NCI-H1417 (cell line): ENCODE data around the gene GRID2.

Source experiments
- DNase-seq, 3 experiments: peaks; one replicate each; lab custom pipeline; 2025; lab: John Stamatoyannopoulos, UW

GRID2 gene

GRCh38 chr4:92714640-92715039 lies 410.9 kb downstream of the GRID2 start:
- no peak for DNase-seq

DNA sequence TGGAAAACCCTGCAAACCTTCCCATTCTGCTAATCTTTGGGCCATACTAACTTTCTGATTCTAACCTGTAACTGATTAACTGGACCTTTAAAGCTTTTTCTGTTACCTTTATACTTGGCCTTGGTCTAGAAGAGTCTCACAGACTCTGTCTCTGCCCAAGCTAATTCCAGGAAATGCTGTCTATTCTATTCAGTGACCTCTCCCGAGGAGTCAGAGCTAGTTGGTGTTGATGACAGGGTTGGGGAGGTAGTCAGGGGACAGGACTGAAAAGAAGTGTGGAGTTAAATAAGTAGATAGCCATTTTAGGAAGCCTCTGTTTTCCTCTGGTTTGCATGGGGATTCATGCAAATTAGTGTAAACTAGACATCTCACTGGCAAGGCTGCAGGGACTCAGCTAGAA lies 429.5 kb downstream of the GRID2 start:
- DNase-seq, result no peak

- no peak for DNase-seq
Measured at GRCh38 chr4:92735025-92735665, 431.4 kb downstream of the GRID2 start.

- no peak for DNase-seq
Measured at GRCh38 chr4:92760433-92760832, 456.7 kb downstream of the GRID2 start.

GRCh38 chr4:92776080-92776479 lies 472.3 kb downstream of the GRID2 start:
- DNase-seq, result no peak

DNA sequence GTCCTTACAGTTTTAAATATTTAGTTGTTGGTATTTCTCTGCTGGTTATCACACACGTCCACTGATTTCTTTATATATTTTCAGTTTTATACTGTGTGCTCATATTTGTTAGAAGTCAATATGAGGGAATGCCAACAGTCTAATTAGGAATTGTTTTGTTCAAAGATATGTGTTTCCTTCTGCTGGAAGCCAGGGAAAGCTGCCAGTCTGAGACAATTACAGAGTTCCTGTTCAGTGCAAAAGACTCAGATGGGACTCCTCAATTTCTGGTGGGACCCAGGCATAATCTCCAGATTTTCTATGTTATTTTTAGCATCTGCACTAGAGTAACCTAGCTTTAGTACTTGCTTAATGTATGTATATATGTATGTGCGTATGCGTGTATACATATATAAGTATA lies 486.0 kb downstream of the GRID2 start:
- DNase-seq, result no peak

GRCh38 chr4:92791871-92792440 lies 488.2 kb downstream of the GRID2 start:
- peak in 1 of 3 experiments; percentile 14 for DNase-seq

DNA sequence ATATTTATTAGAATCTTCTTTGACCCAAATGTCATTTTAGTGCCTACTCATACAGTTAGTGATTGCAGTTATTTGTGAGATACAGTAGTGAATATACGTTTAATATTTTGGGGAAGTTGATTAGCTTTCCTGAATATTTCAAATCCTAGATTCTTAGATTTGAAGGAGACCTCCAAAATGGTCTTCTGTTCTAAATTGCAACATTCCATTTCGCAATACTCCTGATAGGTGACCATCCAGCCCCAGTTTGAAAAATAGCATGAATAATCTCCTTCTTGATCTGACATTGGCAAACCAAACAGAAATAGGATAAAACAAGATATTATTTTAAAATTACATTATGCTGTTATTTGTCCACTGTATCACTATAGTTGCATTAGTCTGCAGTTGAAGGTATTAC lies 505.6 kb downstream of the GRID2 start:
- no peak for DNase-seq

DNA sequence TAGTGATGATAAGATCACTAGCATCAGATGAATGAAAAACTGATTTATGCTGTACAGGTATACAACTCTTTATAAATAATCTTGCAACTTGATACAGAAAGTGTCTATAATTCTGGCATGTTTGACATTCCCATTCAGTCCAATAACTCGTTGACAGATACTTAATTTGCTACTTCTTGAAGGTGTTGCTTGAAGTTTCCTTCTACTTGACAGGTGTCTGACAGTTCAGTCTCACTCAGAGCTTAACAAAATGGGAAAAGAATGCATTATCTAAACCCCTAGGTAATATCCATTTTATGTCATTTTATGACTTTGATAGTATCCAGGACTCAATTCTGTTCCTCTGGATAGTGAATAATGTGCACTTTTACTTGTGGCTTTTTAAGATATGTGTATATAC lies 508.9 kb downstream of the GRID2 start:
- DNase-seq, result no peak

DNA sequence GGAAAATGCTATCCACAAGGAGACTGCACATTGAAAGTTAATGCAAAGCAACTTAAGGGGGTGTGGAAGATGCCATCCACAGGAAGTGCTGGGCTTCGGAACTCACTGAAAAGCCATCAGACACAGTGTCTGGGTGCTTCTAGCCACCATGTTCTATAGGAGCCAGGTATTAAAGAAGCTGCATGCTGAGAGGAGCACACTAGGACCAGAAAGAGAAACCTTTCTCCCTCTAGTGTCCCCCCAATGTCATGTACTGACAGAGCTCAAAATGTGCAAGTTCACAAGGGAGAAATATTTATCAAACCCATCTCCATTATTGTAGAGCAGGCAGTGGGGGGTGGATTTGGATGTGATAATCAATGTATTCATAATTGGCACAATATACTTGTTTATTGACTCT lies 510.9 kb downstream of the GRID2 start:
- DNase-seq, result no peak

DNA sequence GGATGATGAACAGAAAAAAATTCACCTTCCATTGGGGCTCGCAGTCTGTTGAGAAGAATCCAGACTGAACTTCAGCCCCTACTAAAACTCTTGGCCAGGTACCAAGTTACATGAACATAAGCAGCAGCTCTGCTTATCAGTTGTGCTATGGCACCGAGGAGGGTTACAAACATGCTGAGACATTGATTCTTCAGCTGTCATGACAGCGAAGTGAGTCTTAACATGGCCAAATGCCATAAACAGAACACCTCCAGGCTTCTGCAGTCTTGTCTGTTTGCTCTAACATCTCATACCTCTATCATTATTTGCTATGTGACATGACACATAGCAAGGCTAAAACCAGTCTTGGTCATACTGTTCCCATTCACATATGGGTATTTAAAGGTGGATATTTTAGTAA lies 521.5 kb downstream of the GRID2 start:
- DNase-seq, result no peak

- DNase-seq, result peak in 1 of 3 experiments; percentile 42
Measured at GRCh38 chr4:92825791-92826190, 522.0 kb downstream of the GRID2 start.

DNA sequence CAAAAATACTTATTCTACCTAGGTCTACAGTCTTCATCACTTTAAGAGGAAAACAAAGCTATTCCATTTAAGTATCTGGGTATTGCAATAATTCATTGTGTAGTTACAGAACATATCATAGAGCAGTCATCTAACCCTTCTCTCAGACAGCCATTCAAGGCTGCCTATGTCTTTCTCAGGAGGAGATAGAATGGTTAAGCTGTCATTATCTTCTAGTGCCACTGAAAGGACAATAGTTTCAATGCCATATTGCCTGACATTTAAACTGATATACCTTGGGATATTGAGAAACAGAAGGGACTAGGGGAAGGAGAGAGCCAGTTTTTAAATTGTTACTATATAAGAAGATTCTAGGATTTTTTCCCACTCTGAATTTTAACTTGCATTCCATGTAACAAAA lies 527.0 kb downstream of the GRID2 start:
- no peak for DNase-seq

DNA sequence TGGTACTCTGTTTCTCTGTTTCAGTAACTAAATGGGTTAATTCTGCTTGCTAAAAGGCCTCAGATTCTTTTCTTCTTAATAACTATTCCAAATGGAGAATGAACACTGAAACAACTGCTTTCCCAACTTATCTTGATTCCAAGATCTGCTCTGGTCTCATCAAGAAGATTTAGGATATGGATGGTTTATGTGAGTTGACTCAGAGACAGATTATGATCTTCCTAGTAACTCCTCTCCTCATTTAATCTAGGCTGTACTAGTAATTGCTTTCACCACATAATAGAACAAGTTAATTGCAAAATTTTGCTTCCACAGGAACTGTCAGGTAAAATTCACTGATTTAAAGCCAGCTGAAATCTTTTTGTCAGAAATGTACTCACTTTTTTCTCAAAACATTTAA lies 537.1 kb downstream of the GRID2 start:
- no peak for DNase-seq

DNA sequence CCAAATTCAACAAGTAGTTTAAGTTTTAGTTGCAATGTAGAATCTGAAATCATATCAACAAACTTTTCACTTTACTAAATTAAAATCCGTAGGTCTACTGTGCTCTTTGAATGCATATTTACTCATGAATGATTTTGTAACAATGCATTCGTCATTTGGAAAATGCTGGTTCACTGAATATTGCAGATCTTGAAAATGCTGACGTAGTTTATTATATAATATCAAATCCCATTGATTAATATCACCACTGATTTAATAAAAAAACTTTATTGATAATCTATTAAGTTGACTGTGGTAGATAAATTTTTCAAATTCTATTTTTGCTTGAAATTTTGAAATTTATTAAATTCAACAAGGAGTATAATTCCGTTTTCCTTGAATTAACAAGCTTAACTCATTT lies 540.0 kb downstream of the GRID2 start:
- DNase-seq, result no peak

- no peak for DNase-seq
Measured at GRCh38 chr4:92847026-92847425, 543.3 kb downstream of the GRID2 start.

GRCh38 chr4:92862509-92862908 lies 558.7 kb downstream of the GRID2 start:
- no peak for DNase-seq

DNA sequence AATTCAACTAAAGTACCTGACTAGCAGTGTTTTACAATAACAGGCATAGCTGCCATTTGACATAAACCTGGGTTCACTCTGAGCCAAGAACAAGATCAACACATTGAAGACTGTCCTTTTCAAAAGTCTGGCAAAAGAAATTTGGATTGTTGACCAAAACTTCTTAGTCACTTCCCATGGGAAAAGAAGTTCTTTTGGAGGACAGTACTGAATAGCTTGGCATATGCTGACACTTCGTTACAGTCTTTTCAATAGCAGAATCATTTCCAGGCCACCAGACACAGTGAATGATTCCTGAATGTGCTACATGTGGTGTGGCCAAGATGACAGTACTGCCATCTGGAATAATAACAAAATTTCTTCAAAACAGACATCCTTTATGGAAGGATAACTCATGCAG lies 560.3 kb downstream of the GRID2 start:
- no peak for DNase-seq

DNA sequence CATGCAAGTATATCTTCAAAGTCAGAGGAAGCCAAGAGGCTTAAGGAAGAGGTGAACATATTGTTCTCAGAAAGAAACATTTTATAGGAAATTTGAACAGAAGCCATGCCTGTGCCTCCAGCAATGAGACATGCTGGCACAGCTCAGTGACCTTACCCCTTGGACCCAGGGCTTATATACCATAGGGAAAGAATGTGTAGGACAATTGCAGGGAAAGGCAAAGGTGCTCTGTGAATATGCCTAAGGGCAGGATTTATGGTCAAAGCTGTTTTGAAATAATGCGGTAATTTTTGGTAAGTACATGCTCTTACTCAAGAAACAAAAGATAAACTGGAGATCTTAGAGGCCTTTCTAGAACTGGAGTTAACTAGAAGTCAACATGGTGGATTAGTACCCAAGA lies 568.8 kb downstream of the GRID2 start:
- no peak for DNase-seq

DNA sequence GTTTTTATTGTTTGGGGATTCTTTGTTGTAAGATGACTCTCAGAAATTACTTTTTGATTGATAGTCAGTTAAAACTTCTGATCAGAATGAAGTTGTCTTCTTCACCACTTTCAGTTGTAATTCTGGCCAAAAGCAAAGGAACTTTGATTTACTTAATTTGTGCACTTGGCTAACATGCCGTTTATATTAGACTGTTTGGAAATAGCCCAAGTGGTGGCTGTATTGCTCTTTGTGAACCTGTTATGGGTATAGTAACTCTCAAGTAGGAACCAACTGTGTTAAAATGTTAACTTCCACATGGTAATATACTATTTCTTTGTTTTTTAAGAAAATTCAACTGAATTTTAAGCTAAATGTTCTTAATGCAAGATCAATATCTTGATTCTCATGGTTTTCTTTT lies 581.9 kb downstream of the GRID2 start:
- DNase-seq, result no peak

- DNase-seq, result no peak
Measured at GRCh38 chr4:92952426-92952825, 648.7 kb downstream of the GRID2 start.

- no peak for DNase-seq
Measured at GRCh38 chr4:92952897-92953296, 649.1 kb downstream of the GRID2 start.

DNA sequence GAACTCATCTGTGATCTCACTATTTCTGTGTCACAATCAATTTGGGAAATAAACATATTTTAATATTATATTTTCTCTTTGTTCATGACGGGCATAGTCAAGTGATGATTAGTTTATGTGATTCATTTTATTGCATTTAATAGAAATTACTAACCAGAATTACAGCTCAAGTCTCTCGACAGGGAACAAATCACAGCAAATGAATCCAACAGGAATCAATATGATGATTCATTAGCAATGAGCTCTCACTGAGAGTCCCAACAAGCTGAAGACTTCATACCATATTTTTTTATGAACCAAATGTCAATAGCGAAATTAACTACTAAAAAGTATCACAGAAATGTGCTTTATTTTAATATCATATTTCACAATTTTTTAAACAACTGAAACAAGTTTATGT lies 649.7 kb downstream of the GRID2 start:
- DNase-seq, result no peak

GRCh38 chr4:92961881-92962280 lies 658.1 kb downstream of the GRID2 start:
- DNase-seq, result no peak
